AG09309 (cell line): Measurements from ENCODE around the gene DYNC1H1.
"Not testable (repeated sequence)": the region's sequence is repeated elsewhere in the genome, so short reads cannot be mapped to it uniquely, and the experiment has no call there.

Experiments
- DNase-seq: peaks from one replicate; pipeline ENCODE4 v3.0.0-alpha.2; 2010; ENCODE audit warnings: low read depth
- H3K4me3 ChIP-seq: 2 replicates; pipeline ENCODE4 v1.5.1; 2011; ENCODE audit warnings: mild to moderate bottlenecking, low read depth, low read length, moderate library complexity; ENCODE audit not compliant: control insufficient read depth
- CTCF ChIP-seq: IDR thresholded peaks from 2 replicates; pipeline ENCODE4 v1.5.1; 2011; ENCODE audit warnings: mild to moderate bottlenecking, low read depth, low read length, inconsistent platforms; ENCODE audit not compliant: insufficient read depth, control insufficient read depth; ENCODE audit errors: missing control alignments

DYNC1H1 gene

GRCh38 chr14:102057480-102058114 lies 93.2 kb downstream of the DYNC1H1 start:
- no peak for DNase-seq
- TF ChIP-seq CTCF, result no peak
- no peak overlapping the region for H3K4me3 ChIP-seq

GRCh38 chr14:102058146-102058545 lies 93.8 kb downstream of the DYNC1H1 start:
- no peak for TF ChIP-seq CTCF
- DNase-seq, result no peak
- H3K4me3 ChIP-seq, result no peak overlapping the region

GRCh38 chr14:102058961-102059360 lies 94.6 kb downstream of the DYNC1H1 start:
- DNase-seq, result no peak
- H3K4me3 ChIP-seq, result no peak overlapping the region
- no peak for TF ChIP-seq CTCF

GRCh38 chr14:102063109-102063807 lies 98.9 kb downstream of the DYNC1H1 start:
- TF ChIP-seq CTCF, result peak; percentile 63
- H3K4me3 ChIP-seq, result no peak overlapping the region
- DNase-seq, result peak; percentile 69

GRCh38 chr14:102063808-102064429 lies 99.5 kb downstream of the DYNC1H1 start:
- no peak for DNase-seq
- no peak overlapping the region for H3K4me3 ChIP-seq
- no peak for TF ChIP-seq CTCF

- not testable (repeated sequence) for H3K4me3 ChIP-seq, DNase-seq
These were observed 100.2 kb downstream of the DYNC1H1 start for GRCh38 chr14:102064590-102064989.

- TF ChIP-seq CTCF, result no peak
- no peak for DNase-seq
- H3K4me3 ChIP-seq, result no peak overlapping the region
These were observed 101.7 kb downstream of the DYNC1H1 start for GRCh38 chr14:102066041-102066451.
